Ishikawa (cell line): ENCODE results near the gene ATP6V1E1.

ENCODE experiments used
- CREB1 ChIP-seq: IDR thresholded peaks from 2 replicates; pipeline ENCODE4 v1.6.1; 2012; ENCODE audit warnings: low read depth
- EGR1 ChIP-seq: IDR thresholded peaks from 2 replicates; pipeline ENCODE4 v1.6.1; 2012
- EP300 ChIP-seq: IDR thresholded peaks from 2 replicates; pipeline ENCODE4 v1.6.1; 2012; ENCODE audit warnings: borderline replicate concordance
- FOXM1 ChIP-seq: IDR thresholded peaks from 2 replicates; pipeline ENCODE4 v1.6.1; 2012; ENCODE audit warnings: low read depth, borderline replicate concordance
- NFIC ChIP-seq: IDR thresholded peaks from 2 replicates; pipeline ENCODE4 v1.6.1; 2012
- RAD21 ChIP-seq: IDR thresholded peaks from 2 replicates; pipeline ENCODE4 v1.6.1; 2012; ENCODE audit warnings: low read depth
- TCF12 ChIP-seq: IDR thresholded peaks from 2 replicates; pipeline ENCODE4 v1.6.1; 2012; ENCODE audit warnings: low read depth
- YY1 ChIP-seq: IDR thresholded peaks from 2 replicates; pipeline ENCODE4 v1.6.1; 2012; ENCODE audit warnings: low read depth
- ZBTB7A ChIP-seq: IDR thresholded peaks from 2 replicates; pipeline ENCODE4 v1.6.1; 2012; ENCODE audit warnings: low read depth
- TF ChIP-seq, protein P1 (sequence below): IDR thresholded peaks from 2 replicates; pipeline ENCODE4 v1.6.1; 2012
- TF ChIP-seq, protein P2 (sequence below): IDR thresholded peaks from 2 replicates; pipeline ENCODE4 v1.6.1; 2012; ENCODE audit warnings: low read depth, mild to moderate bottlenecking
- TF ChIP-seq, protein P3 (sequence below): IDR thresholded peaks from 2 replicates; pipeline ENCODE4 v1.6.1; 2012

DNA sequence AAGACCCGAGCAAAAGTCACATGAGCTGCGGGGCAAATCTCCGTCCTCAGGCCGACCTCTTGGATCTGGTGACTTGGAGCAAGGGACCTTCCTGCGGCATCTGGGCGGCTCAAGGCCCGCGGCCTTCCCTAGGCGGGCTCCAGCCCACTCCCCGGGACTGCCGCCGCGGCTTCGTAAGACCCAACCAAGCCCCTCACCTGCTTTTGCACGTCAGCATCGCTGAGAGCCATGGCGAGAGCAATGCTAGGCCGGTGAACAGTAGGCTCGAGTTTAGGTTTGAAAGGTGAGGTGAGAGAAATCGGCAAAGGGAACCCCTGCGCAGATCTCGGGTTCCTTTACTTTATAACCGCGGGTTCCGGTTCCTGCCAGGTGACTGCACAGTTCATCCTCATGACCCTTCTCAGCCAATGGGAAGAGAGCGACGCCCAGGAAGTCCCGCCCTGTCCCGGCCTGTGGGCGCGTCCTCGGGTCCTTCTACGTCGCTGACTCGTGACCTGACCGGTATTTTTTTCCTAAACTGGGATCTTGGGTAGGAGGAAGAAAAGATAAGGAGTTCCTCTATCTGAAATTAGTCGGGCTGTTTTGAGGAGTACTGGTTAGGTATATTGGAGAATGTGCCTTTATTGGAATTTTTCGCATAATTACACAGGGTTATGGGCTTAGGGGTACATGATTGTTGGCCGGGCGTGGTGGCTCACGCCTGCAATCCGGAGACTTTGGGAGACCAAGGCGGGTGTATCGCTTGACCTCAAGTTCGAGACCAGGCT lies at the start of gene ATP6V1E1:
- TF ChIP-seq TCF12 = 0 out of 2 replicates have a peak, but pooled peaks have one; percentile 54
- no peak for TF ChIP-seq EP300
- no peak for TF ChIP-seq RAD21
- TF ChIP-seq, protein P1, sequence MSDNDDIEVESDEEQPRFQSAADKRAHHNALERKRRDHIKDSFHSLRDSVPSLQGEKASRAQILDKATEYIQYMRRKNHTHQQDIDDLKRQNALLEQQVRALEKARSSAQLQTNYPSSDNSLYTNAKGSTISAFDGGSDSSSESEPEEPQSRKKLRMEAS = peak; percentile 36; the same call in 1 of the 2 replicates
- no peak for TF ChIP-seq NFIC
- TF ChIP-seq CREB1 = peak; percentile 55; the same call in 1 of the 2 replicates
- TF ChIP-seq FOXM1 = no peak
- no peak for TF ChIP-seq EGR1
- TF ChIP-seq, protein P2, sequence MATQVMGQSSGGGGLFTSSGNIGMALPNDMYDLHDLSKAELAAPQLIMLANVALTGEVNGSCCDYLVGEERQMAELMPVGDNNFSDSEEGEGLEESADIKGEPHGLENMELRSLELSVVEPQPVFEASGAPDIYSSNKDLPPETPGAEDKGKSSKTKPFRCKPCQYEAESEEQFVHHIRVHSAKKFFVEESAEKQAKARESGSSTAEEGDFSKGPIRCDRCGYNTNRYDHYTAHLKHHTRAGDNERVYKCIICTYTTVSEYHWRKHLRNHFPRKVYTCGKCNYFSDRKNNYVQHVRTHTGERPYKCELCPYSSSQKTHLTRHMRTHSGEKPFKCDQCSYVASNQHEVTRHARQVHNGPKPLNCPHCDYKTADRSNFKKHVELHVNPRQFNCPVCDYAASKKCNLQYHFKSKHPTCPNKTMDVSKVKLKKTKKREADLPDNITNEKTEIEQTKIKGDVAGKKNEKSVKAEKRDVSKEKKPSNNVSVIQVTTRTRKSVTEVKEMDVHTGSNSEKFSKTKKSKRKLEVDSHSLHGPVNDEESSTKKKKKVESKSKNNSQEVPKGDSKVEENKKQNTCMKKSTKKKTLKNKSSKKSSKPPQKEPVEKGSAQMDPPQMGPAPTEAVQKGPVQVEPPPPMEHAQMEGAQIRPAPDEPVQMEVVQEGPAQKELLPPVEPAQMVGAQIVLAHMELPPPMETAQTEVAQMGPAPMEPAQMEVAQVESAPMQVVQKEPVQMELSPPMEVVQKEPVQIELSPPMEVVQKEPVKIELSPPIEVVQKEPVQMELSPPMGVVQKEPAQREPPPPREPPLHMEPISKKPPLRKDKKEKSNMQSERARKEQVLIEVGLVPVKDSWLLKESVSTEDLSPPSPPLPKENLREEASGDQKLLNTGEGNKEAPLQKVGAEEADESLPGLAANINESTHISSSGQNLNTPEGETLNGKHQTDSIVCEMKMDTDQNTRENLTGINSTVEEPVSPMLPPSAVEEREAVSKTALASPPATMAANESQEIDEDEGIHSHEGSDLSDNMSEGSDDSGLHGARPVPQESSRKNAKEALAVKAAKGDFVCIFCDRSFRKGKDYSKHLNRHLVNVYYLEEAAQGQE = no peak
- TF ChIP-seq, protein P3, sequence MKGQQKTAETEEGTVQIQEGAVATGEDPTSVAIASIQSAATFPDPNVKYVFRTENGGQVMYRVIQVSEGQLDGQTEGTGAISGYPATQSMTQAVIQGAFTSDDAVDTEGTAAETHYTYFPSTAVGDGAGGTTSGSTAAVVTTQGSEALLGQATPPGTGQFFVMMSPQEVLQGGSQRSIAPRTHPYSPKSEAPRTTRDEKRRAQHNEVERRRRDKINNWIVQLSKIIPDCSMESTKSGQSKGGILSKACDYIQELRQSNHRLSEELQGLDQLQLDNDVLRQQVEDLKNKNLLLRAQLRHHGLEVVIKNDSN = peak; percentile 96
- TF ChIP-seq ZBTB7A = no peak
- no peak for TF ChIP-seq YY1
